Cortex of kidney (tissue), 1 donor: ENCODE data around the gene ACADVL.
"Not testable (repeated sequence)": the region's sequence is repeated elsewhere in the genome, so short reads cannot be mapped to it uniquely, and the experiment has no call there.

Experiments used
- DNase-seq: peaks from one replicate; lab custom pipeline; 2025; lab: John Stamatoyannopoulos, UW

Gene ACADVL

DNA sequence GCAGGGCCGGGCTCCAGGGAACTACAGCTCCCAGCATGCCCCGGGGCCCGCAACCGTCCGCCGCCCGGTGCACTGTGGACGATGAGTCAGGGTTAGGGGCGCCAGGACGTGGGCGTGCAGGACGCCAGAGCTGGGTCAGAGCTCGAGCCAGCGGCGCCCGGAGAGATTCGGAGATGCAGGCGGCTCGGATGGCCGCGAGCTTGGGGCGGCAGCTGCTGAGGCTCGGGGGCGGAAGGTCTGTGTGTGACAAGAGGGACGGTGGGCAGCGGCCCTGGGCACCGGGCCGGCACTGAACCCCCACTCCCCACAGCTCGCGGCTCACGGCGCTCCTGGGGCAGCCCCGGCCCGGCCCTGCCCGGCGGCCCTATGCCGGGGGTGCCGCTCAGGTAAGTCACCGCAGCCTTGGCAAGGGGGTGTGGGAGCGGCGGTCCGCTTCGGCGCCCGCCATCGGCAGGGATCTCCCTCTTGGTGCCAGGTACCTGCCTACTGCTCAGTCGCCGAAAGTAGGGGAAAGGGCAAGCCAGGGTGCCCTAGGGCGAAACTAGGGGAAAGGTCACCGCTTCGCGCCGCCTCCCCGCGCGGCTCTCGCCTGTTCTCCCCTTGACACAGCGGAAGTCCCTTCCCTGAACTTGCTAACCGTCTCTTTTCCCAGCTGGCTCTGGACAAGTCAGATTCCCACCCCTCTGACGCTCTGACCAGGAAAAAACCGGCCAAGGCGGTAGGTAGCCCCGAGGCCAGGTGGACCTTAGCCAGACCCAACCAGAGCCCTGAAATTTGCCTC, at the start of gene ACADVL, which contains the start of gene DLG4:
Gene ACADVL, plus strand, starts transcription at position 127 of the 781 bp plus-strand sequence. Its CDS starts 47 bp downstream, at position 174.
Gene DLG4, minus strand, starts transcription at position 25 of the 781 bp plus-strand sequence.
- DNase-seq: no peak

DNA sequence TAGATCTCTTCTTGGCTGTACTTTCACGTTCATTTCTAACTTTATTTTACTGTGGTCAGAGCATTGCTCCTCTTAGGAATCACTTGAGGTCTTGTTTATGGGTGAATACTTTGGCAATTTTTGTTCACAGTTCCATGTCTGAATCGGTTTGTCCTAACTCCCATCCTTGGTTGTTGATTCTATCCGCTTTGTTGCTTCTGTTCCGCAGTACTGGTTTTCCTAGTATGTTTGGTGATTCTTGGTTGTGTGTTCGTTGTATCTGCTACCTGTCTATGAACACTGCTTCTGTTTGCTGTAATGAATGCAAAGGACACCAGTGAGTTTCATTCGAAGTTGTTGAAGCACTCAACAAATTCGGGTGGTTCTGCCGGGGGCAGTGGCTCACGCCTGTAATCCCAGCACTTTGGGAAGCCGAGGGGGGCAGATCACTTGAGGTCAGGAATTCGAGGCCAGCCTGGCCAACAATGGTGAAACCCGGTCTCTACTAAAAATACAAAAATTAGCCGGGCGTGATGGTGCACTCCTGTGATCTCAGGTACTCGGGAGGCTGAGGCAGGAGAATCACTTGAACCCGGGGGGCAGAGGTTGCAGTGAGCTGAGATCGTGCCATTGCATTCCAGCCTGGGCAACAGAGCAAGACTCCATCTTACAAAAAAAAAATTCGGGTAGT, 47.1 kb upstream of the ACADVL start:
- not testable (repeated sequence) for DNase-seq

DNA sequence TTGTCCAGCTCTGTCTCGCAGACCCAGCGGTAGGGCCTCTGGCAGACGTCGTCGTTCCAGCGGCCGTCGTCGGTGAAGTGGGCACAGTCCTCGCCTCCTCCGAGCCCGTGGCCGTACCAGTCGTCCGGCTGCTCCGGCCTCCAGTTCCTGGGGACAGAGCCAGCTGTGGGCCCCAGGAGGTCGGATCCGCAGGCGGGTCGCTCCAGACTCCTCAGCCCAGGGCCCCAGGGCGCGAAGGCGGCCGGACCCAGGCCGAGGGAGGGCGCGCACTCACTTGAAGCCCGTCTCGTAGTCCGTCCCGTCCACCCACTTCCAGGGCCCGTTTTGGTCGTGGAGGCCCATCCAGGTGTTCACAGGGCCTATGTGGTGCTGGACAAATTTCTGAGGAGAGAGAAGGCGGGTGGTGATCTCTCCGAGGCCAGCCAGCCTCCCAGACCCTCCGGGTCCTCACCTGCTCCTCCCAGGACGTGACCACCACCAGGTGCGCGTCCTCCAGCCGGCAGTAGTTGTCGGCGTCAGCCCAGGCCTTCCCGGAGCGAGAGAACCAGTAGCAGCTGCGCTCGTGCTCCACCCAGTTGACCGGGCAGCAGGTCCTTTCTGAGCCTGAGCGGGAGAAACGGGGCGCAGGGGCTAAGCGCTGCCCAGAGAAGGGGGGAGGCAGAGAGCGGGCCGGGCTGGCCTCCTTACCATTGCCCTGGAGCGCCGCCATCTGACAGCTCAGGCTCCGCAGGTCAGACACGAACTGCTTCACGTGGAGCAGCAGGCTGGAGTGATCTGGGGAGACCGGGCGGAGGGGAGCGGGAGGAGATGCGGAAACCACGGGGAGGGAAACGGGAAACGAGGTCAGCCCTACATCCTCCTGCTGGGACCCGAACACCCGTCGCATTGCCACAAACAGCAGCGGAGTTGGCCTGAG, 45.8 kb upstream of the ACADVL start:
- DNase-seq: no peak

DNA sequence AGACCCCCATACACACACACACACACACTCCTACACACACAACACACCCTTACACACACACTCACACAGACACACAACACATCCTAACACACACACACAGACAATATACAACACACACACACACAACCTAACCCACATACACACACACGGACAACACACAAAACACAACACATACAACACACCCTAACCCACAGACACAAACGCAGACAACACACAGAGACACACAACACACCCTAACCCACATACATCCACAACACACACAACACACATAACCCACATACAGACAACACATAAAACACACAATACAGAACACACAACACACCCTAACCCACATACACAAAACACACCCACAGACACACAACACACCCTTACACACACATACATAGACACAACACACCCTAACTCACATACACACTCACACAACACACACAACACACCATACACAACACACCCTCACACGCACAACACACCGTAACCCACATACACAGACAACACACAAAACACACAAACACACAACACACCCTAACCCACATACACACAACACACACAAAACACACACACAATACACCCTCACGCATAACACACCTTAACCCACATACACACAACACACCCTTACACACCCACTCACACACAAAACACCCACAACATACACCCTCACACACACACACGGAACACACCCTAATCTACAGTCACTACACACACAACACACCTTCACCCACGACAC, 45.0 kb upstream of the ACADVL start:
- DNase-seq: no peak

DNA sequence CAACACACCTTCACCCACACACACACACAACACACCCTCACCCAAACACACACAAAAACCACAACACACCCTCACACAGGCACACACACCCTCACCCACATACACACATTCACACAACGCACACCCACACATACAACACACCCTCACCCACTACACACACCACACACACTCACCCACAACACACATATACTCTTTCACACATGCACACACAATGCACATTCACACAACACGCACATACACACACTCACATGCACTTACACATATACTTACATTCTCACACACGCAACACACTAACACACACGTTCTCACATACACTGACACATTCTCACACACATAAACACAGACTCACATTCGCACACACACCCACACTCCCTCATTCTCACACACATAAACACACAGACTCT, 44.4 kb upstream of the ACADVL start:
- no peak for DNase-seq

DNA sequence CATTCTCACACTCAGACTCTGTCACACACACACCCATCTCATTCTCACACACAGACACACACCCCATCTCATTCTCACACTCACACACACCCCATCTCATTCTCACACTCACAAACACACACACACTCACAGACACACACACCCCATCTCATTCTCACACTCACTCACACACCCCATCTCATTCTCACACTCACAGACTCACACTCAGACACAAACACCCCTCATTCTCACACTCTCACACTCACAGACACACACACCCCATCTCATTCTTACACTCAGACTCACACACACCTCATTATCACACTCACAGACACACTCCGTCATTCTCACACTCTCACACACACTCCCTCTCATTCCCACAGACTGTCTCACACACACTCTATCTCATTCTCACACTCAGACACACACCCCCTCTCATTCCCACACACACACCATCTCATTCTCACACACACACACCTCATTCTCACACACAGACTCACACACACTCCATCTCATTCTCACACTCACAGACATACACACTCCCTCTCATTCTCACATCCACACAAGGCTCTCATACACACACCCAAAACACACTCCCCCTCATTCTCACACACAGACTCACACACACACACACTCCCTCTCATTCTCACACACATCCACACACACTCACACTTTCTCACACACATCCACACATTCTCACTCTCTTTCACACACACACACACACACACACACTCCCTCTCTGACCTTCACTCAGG, 43.5 kb upstream of the ACADVL start:
- no peak for DNase-seq

DNA sequence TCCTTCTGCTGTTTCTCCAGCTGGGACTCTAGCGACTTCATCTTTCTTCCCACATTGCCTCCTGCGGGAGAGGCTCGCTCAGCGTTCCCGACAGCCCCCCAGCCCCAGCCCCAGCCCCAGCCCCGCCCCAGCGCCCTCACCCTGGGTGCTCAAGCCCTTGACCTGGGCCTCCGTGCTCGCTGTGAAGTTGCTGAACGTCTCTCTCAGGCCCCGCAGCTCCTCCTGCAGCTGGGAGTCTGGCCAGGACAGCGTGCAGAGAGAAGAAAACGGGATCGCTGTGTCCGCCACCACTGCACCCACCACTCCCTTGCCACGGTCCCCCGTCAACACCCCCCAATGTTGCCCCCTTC, 42.9 kb upstream of the ACADVL start:
- no peak for DNase-seq

DNA sequence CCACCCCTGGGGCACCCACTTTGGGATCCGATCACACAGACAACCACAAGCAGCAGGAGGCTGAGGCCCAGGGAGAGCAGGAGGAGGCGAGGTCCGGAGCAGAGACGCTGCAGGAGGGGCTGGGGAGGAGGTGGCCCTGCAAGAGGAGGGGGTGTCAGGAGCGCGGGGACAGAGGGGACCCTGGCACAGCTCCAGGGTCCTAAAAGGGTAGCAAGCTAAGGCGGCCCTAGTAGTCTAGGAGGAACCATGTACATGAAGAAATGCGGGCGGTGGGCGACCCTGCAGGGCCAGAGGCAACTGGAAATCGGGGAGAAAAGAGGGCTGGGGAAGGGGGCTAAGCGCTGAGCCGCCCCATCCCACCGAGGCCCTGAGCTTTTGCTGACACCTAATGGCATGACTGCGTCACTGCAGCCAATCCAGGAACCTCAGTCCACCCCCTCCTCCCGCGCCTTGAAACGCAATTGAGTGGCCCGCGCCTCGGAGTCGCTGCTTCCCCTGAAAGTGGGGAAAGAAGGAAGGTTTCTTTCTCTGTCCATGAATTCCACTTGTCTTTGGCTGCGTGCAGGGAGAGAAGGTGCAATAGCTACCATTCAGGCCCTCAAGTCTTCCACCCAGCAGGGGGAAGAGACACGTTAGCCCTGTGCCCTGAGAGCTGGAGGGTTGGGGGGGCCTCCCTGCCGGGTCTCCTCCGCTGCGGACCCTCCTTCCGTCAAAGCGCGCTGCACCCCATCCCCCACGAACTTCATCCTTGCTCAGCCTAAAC, 42.4 kb upstream of the ACADVL start:
- DNase-seq: no peak

DNA sequence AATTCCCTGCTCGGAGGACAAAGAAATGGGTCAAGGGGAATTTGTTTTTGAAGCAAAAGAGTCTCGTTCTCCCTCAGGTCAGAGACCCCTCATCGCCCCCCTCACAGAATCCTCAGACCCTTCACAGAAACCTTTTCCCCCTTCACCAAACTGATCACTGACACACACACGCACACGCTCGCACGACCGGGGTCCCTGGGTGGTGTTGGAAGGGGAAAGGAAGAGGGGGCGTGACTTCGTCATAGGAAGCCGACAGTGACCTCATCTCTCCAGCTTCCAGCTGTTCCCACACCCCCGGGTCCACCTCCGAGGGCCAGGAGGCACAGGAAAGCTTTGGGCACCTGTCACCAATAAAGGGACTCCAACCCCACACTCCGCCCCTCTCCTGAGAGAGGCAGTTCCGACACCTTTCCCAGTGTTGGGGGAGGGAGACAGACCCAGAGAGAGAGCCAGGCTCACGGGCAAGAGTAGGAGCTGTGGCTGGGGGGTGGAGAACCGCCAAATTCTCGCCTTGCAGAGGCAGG, 41.7 kb upstream of the ACADVL start:
- no peak for DNase-seq

DNA sequence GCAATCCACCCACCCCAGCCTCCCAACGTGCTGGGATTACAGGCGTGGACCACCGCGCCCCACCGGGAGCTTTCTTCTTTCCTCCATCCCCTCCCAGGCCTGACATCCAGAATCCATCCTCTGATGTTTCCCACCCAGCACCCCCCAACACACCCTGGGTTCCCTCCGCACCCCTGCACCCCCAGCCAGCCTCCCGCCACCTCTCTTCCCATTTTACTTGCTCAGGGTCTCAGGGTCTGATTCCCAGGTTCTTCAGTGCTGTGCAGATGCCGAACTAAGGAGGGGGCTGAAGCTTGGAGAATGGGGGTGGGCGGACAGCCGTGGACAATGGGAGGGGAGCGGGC, 40.8 kb upstream of the ACADVL start:
- DNase-seq: no peak

DNA sequence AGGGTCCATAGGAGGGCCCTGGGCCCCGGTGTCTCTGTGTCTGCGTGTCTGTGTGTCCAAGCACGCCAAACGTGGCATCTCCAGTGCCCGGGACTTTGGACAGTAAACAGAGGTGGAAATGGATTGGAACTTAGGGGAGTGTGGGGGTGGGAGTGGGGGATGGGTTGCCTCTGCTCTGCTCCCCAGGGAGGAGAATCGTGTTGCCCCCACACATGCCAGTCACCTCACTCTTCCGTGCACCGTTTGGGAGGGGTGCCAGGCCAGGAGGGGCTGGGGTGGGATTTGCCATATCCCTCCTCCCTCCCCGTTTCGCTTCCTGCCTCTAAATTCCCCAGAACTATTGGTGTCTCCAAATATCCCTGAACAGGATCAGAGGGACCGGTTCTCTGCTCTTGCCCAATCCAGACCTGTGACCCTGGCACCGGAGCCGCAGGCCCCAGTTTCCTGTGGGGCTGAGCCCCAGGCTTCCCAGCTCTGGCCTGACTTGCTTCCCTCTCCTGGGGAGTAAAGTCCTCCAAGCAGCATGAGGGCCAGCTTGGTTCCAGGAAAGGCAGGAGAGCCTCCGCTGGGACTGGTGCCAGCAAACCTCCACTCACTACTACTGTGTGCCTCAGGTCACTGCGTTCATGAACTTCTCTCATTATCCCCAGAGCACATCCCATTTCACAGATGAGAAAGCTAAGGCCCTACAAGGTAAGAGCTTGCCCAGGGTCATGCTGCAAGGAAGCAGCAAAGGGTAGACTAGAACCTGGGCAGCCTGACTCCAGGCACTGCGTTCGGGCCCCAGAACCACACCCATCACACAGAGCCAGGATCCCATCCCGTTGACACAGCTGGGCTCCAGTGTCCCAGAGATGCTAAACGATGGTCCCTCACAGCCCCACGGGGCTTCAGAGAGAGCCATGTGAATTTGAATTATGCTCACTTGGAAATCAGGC, 40.2 kb upstream of the ACADVL start, which contains the start of gene ASGR1:
Gene ASGR1, minus strand, starts transcription at position 54 of the 938 bp plus-strand sequence. CDS start 807 bp downstream, outside the sequence.
- no peak for DNase-seq

DNA sequence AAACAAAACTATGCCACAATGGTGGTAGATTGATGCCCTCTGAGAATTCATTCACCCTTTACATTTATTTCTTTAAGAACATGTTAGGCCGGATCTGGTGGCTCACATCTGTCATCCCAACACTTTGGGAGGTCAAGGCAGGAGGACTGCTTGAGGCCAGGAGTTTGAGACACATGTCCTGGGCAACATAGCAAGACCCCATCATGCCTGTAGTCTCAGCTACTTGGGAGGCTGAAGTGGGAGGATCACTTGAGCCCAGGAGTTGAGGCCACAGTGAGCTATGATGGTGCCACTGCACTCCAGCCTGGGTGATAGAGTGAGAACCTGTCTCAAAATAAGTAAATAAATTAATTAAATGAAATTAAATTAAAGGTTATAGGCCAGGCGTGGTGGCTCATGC, 37.6 kb upstream of the ACADVL start:
- not testable (repeated sequence) for DNase-seq

DNA sequence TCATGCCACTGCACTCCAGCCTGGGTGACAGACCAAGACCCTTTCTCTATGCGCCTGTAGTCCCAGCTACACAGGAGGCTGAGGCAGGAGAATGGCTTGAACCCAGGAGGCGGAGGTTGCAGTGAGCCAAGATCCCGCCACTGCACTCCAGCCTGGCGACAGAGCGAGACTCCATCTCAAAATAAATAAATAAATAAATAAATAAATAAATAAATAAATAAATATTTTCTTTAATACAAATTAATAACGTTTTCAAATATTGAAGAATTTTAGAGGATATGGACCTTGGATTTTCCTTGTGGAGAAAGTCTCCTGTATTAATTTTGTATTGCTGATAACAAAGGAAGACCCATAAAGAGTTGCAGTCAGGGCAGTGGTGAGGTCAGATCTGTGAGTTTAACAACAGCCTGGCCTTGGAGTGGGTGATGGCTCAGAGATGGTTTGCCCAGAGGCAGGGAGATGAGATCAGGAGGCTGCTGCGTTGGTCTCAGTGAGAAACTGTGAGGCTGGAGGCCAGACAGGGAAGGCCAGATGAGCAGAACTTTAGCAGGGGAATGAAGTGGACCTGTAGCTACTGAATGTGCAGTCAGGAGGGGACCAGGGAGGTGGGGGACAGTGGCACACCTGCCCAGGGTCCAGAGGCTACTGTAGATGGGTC, 36.2 kb upstream of the ACADVL start:
- no peak for DNase-seq

DNA sequence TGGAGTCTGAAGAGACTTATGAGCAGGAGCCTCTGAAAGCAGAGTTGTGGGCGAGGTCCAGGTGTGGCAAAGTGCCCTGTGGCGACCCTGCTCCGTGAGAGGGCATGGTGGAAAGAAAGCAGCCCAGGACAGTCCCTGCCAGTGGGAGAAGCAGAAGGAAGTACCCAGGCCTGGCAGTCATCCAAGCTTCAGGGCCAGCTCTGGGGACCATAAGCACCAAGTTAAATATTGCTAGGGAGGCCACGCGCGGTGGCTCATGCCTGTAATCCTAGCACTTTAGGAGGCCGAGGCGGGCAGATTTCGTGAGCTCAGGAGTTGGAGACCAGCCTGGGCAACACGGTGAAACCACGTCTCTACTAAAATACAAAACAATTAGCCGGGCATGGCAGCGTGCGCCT, 35.6 kb upstream of the ACADVL start:
- DNase-seq: no peak

DNA sequence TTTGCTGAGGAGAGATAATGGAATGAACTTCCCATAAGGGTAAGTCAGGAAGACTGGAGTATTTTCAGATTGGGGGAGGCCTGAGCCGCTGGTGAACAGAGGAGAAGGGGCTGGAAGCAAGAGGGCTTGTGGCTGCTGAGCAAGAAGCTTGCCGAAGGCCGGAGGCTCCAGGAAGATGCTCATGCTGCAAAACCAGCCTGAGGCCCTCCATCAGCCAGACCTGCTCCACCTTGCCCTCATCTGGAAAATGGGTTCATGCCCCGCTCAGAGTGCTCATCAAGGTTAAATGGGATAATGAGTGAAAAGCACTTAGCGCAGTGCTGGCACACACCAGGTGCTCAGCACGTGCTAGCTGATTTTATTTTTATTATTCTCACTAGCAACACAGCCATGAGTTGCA, 35.1 kb upstream of the ACADVL start:
- DNase-seq: no peak

DNA sequence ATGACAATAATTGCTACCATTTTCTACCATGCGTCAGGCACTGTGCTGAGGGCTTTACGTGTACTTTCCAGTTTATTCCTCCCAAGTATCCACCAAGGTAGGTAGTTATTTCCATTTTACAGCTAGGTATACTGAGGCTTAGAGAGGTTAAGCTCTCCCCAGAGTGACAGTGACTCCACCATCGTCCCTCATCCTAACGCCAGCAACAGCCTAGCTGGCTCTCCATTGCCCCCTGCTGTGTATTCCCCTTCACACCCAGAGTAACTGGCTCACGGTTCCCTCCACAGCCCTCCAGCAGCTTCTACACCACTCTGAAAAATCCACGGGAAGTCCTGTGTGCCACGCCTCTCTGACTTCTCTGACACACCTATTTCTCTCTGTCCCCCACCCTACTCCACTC, 33.5 kb upstream of the ACADVL start:
- DNase-seq: no peak

DNA sequence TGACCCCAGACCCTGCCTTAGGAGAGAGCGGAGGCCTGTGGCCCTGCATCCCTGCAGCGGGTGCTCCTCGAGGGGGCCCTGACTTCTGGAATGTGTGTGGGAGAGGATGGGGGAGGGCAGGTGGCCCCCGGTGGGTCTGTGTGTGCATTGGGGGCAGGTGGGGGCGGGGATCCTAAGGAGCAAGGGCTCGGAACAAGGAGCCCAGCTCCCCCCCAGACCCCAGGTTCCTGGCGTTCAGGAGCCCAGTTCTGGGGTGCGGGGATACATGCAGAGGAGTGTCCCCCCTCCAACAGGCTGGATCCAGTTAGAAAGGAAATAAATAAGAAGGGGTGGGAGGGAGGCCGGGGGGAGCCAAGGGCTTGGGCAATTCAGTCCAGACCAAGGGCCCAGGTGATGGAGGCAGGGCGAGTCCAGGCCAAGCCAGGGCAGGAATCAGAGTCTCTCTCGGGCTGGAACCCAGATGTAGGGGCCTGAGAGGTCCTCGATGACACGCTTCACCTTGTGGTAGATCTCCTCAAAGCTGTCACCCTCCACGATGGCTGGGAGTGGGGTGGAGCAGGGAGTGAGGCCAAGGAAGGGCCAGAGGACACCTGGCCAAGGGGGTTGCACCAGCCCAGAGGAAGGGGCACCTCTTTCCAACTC, 29.3 kb upstream of the ACADVL start:
- DNase-seq: no peak

DNA sequence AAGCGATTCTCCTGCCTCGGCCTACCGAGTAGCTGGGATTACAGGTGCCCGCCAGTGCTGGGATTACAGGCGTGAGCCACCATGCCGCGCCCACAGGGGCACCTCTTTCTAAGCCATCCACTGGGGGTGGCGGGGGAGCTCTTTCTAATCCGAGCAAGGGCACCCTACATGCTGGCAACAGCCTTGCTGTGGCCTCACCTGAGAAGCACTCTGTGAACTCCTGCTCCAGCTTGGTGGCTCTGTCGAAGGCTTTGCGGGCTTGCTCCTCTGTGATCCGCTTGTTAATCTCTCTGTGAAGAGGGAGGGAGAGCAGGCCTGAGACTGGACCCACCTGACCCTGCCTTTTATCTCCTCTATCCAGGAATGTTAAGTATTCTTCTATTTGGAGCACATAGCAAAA, 28.7 kb upstream of the ACADVL start:
- DNase-seq: no peak
